Endodermal cell (in vitro differentiated cells): ENCODE measurements around the gene ACSL5. TPM values are rescaled to one million over a fixed set of nuclear protein-coding genes. Genes with fewer than 3 reads are reported as not detected.

Experiments used
- DNase-seq: peaks from one replicate; pipeline ENCODE4 v3.0.0-alpha.2; 2017
- H3K27ac ChIP-seq: 2 replicates; pipeline ENCODE4 v1.5.1; 2013; ENCODE audit warnings: mild to moderate bottlenecking, low read depth, low read length, moderate library complexity
- H3K27me3 ChIP-seq: 2 replicates; pipeline ENCODE4 v1.6.1; 2013; ENCODE audit warnings: mild to moderate bottlenecking, low read length, moderate library complexity; ENCODE audit not compliant: insufficient read depth, control insufficient read depth, poor library complexity, severe bottlenecking
- H3K36me3 ChIP-seq: 2 replicates; pipeline ENCODE4 v1.7.0; 2013; ENCODE audit warnings: mild to moderate bottlenecking, low read length, moderate library complexity; ENCODE audit not compliant: control insufficient read depth, insufficient read depth
- H3K4me1 ChIP-seq: one replicate; pipeline ENCODE4 v1.7.0; 2013; ENCODE audit warnings: low read length; ENCODE audit not compliant: control insufficient read depth, insufficient read depth
- H3K4me3 ChIP-seq: 2 replicates; pipeline ENCODE4 v1.5.1; 2013; ENCODE audit warnings: mild to moderate bottlenecking, low read length, moderate library complexity
- H3K9ac ChIP-seq: 2 replicates; pipeline ENCODE4 v1.6.1; 2013; ENCODE audit warnings: mild to moderate bottlenecking, low read length, moderate library complexity; ENCODE audit not compliant: poor library complexity, severe bottlenecking; ENCODE audit errors: extremely low read depth
- H3K9me3 ChIP-seq: 2 replicates; pipeline ENCODE4 v1.6.1; 2013; ENCODE audit warnings: mild to moderate bottlenecking, low read length, moderate library complexity; ENCODE audit not compliant: control insufficient read depth
- H3K27ac Mint-ChIP-seq: 2 replicates; pipeline ENCODE4 v1.8.0; 2020; ENCODE audit warnings: mixed read lengths
- H3K27me3 Mint-ChIP-seq: 2 replicates; pipeline ENCODE4 v1.8.0; 2021; ENCODE audit warnings: mild to moderate bottlenecking, mixed read lengths; ENCODE audit not compliant: insufficient read depth
- H3K36me3 Mint-ChIP-seq: 2 replicates; pipeline ENCODE4 v1.8.0; 2020; ENCODE audit warnings: low read depth, mixed read lengths
- H3K4me1 Mint-ChIP-seq: 2 replicates; pipeline ENCODE4 v1.8.0; 2020; ENCODE audit warnings: mixed read lengths
- H3K4me3 Mint-ChIP-seq: 2 replicates; pipeline ENCODE4 v1.8.0; 2020; ENCODE audit warnings: mild to moderate bottlenecking, moderate library complexity, mixed read lengths
- H3K9me3 Mint-ChIP-seq: 2 replicates; pipeline ENCODE4 v1.8.0; 2020; ENCODE audit warnings: mild to moderate bottlenecking, mixed read lengths
- CTCF ChIP-seq: fragments of 200-600 bp; sonication (generic); conservative IDR thresholded peaks from 2 replicates; pipeline ENCODE4 v1.5.0; 2021; ENCODE audit warnings: antibody characterized with exemption, mild to moderate bottlenecking
- WGBS, 2 experiments: methylation state at CpG; one replicate each; pipeline versions ENCODE4 v1.1.5 to v1.1.7; 2013; ENCODE audit warnings: missing lambda C conversion rate in 2 of 2, mixed read lengths in 1 of 2; ENCODE audit not compliant: insufficient coverage in 1 of 2, insufficient read length in 1 of 2; 5-methylcytosine and 5-hydroxymethylcytosine counted together
- total RNA-seq, 2 donors: library from RNA; stranded (reverse); fragmentation: NEBNext Ultra II Directional in 1 of 2; extraction: Animal tissue kit (Norgen Biotek cat#: 25700) in 1 of 2; gene quantifications; 2 replicates in 1 of 2; 3 replicates in 1 of 2; pipeline ENCODE4 v1.2.1, GENCODE V29; 2021

ACSL5 gene
- total RNA-seq, 2 donors from 2014 or later, result not detected

- Histone ChIP-seq H3K9ac (no peak overlapping the region), H3K4me3 (no peak overlapping the region), H3K4me1 (peaks cover 5% of the 10 kb centered on the region), H3K36me3 (no peaks in the 10 kb centered on the region), H3K9me3 (no peaks in the 10 kb centered on the region), H3K27ac (no peak overlapping the region), H3K27me3 (no peaks in the 10 kb centered on the region)
- Mint-ChIP-seq H3K4me1 (peaks cover 4% of the 10 kb centered on the region), H3K4me3 (no peak overlapping the region), H3K27me3 (no peaks in the 10 kb centered on the region), H3K27ac (no peak overlapping the region), H3K9me3 (no peaks in the 10 kb centered on the region), H3K36me3 (no peaks in the 10 kb centered on the region)
- DNase-seq, result no peak
- no peak for TF ChIP-seq CTCF
- 91% methylated on average over 2 of the region's 2 CpGs; no CpG with 5 or more reads in 1 of the 2 experiments for WGBS, 2 experiments
Measured at GRCh38 chr10:112393827-112394226, 19.9 kb downstream of the ACSL5 start.

DNA sequence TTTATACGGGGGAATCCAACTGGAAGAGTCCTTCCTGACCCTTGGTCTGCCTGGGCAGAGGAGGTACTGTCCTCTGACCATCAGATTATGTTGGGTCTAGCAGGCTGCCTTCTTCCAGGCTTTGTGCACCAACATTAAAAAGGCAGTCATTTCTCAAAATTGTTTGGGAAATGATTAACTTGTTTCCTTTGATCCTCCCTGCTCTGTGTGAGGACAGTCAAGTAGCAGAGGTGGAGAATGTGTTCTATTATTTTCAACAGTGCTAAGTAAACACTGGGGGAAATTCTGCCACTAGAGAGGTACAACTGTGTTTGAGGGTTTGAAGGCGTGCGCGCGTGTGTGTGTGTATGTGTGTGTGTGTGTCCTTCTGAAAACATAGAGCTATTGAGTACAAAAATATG lies 20.6 kb downstream of the ACSL5 start:
- no peak overlapping the region for H3K4me3 ChIP-seq
- H3K36me3 ChIP-seq, result no peaks in the 10 kb centered on the region
- Mint-ChIP-seq H3K9me3 (no peaks in the 10 kb centered on the region), H3K27ac (no peak overlapping the region), H3K36me3 (no peaks in the 10 kb centered on the region), H3K4me1 (peaks cover 3% of the 10 kb centered on the region), H3K4me3 (no peak overlapping the region), H3K27me3 (no peaks in the 10 kb centered on the region)
- 96 to 98% methylated on average over 5 of the region's 5 CpGs for WGBS, 2 experiments
- TF ChIP-seq CTCF, result no peak
- H3K27me3 ChIP-seq, result no peaks in the 10 kb centered on the region
- no peak overlapping the region for H3K27ac ChIP-seq
- H3K4me1 ChIP-seq, result peaks cover 2% of the 10 kb centered on the region
- no peak for DNase-seq
- no peaks in the 10 kb centered on the region for H3K9me3 ChIP-seq
- no peak overlapping the region for H3K9ac ChIP-seq

DNA sequence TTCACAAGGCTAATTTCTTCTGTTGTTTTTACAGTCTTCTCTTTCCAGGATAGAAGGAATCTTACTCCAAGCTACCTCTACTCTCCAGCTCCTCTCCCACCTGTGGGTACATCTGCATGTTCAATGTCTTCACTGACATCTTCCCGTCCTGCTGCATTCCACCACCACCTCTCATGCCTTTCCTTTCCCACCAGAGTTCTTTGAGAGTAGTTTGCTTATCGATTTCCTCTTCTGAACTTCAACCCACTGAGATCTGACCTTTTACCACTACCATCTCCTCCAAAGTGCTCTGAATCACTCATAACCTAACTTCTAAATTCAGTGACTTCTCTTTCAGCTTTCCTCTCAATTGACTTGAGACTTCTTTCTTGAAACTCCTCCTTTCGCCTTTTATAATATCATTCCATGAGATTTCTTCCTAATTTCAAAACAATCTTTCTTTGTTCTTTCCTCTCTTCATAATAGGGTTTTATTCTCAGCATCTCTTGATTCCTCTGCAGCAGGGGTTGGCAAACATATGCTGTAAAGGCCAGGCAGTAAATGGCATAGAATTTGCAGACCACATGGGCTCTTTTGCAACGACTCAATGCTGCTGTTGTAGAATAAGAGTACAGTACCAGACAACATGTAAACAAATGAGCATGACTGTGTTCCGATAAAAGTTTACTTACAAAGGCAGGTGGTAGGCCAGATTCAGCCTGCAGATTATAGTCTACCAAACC lies 22.1 kb downstream of the ACSL5 start:
- 86 to 87% methylated on average over 4 to 5 of the region's 5 CpGs for WGBS, 2 experiments
- no peak for TF ChIP-seq CTCF
- no peak for DNase-seq
- no peak overlapping the region for H3K9ac ChIP-seq
- no peaks in the 10 kb centered on the region for H3K4me1 Mint-ChIP-seq
- no peaks in the 10 kb centered on the region for H3K27me3 Mint-ChIP-seq
- H3K9me3 Mint-ChIP-seq, result no peaks in the 10 kb centered on the region
- H3K36me3 ChIP-seq, result no peaks in the 10 kb centered on the region
- H3K27ac Mint-ChIP-seq, result no peak overlapping the region
- H3K27me3 ChIP-seq, result no peaks in the 10 kb centered on the region
- no peak overlapping the region for H3K27ac ChIP-seq
- no peaks in the 10 kb centered on the region for H3K36me3 Mint-ChIP-seq
- H3K9me3 ChIP-seq, result no peaks in the 10 kb centered on the region
- no peak overlapping the region for H3K4me3 ChIP-seq
- H3K4me1 ChIP-seq, result no peaks in the 10 kb centered on the region
- H3K4me3 Mint-ChIP-seq, result no peak overlapping the region
